Calu3 (cell line): Measurements from ENCODE around the gene YY1. TPM values are rescaled to one million over a fixed set of nuclear protein-coding genes. Genes with fewer than 3 reads are reported as not detected.

Experiments used
- BruUV-seq: library from RNA; stranded (reverse); fragments of 400-500 nt; replicated peaks from 2 replicates; lab custom pipeline; 2021; lab: Mats Ljungman, UMichigan
- CTCF ChIA-PET: fragments of 300-600 bp; sonication (Branson Sonifier 250); formaldehyde crosslinking; loops from one replicate; lab custom pipeline; 2022; ENCODE audit warnings: antibody characterized with exemption; lab: Charles Lee
- DNase-seq: peaks from one replicate; pipeline ENCODE4 v3.0.0; 2022
- H3K27ac Mint-ChIP-seq: one replicate; pipeline ENCODE4 v1.8.0; 2022; ENCODE audit warnings: mixed read lengths; ENCODE audit not compliant: unreplicated experiment
- H3K27me3 Mint-ChIP-seq: one replicate; pipeline ENCODE4 v1.8.0; 2022; ENCODE audit warnings: mixed read lengths; ENCODE audit not compliant: unreplicated experiment
- H3K36me3 Mint-ChIP-seq: one replicate; pipeline ENCODE4 v1.8.0; 2022; ENCODE audit warnings: mild to moderate bottlenecking, moderate library complexity, mixed read lengths; ENCODE audit not compliant: insufficient read depth, unreplicated experiment
- H3K4me1 Mint-ChIP-seq: one replicate; pipeline ENCODE4 v1.8.0; 2022; ENCODE audit warnings: mild to moderate bottlenecking, low read depth, mixed read lengths; ENCODE audit not compliant: unreplicated experiment
- H3K4me3 Mint-ChIP-seq: one replicate; pipeline ENCODE4 v1.8.0; 2022; ENCODE audit warnings: mild to moderate bottlenecking, low read depth, moderate library complexity, mixed read lengths; ENCODE audit not compliant: unreplicated experiment
- H3K9me3 Mint-ChIP-seq: one replicate; pipeline ENCODE4 v1.8.0; 2022; ENCODE audit warnings: low read depth, mixed read lengths; ENCODE audit not compliant: unreplicated experiment
- intact Hi-C: fragments of 100-400 bp; cut with micrococcal nuclease; formaldehyde crosslinking; loops from one replicate; pipeline ENCODE4 v1.10.0; 2022; ENCODE audit not compliant: unreplicated experiment
- total RNA-seq: library from RNA; stranded (reverse); gene quantifications from 2 replicates; pipeline ENCODE4 v1.2.3, GENCODE V29; 2022
- TF ChIP-seq, protein P1 (sequence below): fragments of 200-600 bp; IDR thresholded peaks from one replicate; pipeline ENCODE4 v1.8.0; 2022; ENCODE audit warnings: antibody characterized with exemption; ENCODE audit not compliant: unreplicated experiment

YY1 gene
- total RNA-seq, 1 experiment from 2014 or later = 100.0 TPM

DNA sequence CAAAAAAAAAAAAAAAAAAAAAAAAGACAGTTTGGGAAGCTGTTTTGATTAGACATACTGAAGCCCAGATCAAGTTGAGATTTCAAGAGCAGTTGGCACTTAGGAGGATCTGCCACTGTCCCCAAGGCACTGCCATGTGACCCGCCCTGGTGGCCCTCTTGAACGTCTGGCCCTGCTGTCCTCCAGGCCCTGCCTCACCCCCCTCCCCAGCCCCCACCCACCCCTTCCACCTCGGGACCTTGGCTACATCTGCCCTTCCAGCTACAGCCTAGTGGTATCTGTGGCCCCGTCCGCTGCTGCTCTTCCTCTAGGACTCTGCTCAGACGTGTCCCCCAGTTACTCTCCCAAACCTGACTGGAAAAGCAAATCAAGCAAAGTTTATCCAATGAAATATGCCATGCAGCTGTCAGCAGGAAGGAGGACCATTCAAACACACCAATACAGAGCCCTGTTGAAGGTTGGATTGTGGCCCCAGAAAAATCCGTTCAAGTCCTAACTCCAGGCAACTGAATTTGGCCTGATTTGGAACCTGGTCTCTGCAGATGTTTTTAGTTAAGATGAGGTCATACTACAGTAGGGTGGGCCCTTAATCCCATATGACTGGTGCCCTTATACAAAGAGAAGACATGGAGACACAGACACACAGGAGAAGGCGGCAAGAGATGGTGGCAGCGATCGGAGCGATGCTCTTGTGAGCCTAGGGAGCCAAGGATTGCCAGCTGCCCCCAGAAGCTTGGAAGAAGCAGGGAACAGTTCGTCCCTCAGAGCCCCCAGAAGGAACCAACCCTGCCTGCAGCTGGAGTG, 49.6 kb downstream of the YY1 start:
- no peak for DNase-seq
- H3K36me3 Mint-ChIP-seq = peaks cover 27% of the 10 kb centered on the region
- H3K4me3 Mint-ChIP-seq = no peak overlapping the region
- CTCF ChIA-PET = interaction anchor here (0.5 to 0.6 kb wide), 2 partner anchors 74 to 634 kb away, joined by 3 to 4 read pairs; no protein-coding TSS in a partner anchor
- intact Hi-C loops = no loop called here
- TF ChIP-seq, protein P1, sequence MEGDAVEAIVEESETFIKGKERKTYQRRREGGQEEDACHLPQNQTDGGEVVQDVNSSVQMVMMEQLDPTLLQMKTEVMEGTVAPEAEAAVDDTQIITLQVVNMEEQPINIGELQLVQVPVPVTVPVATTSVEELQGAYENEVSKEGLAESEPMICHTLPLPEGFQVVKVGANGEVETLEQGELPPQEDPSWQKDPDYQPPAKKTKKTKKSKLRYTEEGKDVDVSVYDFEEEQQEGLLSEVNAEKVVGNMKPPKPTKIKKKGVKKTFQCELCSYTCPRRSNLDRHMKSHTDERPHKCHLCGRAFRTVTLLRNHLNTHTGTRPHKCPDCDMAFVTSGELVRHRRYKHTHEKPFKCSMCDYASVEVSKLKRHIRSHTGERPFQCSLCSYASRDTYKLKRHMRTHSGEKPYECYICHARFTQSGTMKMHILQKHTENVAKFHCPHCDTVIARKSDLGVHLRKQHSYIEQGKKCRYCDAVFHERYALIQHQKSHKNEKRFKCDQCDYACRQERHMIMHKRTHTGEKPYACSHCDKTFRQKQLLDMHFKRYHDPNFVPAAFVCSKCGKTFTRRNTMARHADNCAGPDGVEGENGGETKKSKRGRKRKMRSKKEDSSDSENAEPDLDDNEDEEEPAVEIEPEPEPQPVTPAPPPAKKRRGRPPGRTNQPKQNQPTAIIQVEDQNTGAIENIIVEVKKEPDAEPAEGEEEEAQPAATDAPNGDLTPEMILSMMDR = no peak
- BruUV-seq = no TSS peak
- H3K27me3 Mint-ChIP-seq = no peaks in the 10 kb centered on the region
- H3K9me3 Mint-ChIP-seq = no peaks in the 10 kb centered on the region
- H3K4me1 Mint-ChIP-seq = peaks cover 7% of the 10 kb centered on the region
- no peak overlapping the region for H3K27ac Mint-ChIP-seq

DNA sequence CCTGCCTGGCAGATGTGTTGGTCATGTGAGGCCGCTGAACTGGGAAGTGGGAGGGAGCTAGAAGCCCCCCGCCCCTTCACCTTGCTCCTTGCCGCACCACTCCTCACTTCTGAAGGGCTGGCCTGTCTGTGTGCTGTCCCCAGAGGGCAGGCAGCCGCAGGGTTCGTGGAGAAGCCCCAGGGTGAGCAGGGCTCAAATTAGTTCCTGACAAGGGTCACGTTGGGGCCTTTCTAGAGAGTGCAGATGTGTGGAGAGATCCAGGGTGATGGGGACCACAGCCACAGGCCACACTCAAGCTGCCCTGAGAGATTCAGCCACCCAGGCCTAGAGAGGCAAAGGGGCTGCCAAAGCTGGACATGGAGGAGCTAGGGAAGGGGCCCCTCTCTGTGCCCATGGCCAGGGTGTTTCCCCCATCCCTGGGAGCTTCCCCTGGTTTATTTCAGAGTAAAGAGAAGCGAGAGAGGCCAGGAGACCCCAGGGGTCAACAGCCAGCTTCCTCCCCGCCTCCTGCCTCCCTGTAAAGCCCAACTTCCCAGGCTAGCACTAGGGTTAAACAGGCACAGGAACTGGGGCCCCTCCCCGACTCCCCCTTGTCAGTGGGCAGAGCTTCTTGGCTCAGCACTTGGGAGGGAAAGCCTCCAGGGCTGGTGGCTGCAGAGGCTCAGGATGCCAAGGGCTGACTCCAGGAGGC, 51.1 kb downstream of the YY1 start:
- no peaks in the 10 kb centered on the region for H3K9me3 Mint-ChIP-seq
- intact Hi-C loops = no loop called here
- H3K36me3 Mint-ChIP-seq = peaks cover 16% of the 10 kb centered on the region
- TF ChIP-seq, protein P1 = no peak
- H3K4me3 Mint-ChIP-seq = no peak overlapping the region
- no peak for DNase-seq
- no peaks in the 10 kb centered on the region for H3K27me3 Mint-ChIP-seq
- BruUV-seq = no TSS peak
- peaks cover 7% of the 10 kb centered on the region for H3K4me1 Mint-ChIP-seq
- CTCF ChIA-PET = interaction anchor here (0.9 kb wide), 1 partner anchor 10 kb away, joined by 3 read pairs; no protein-coding TSS in a partner anchor
- no peak overlapping the region for H3K27ac Mint-ChIP-seq

DNA sequence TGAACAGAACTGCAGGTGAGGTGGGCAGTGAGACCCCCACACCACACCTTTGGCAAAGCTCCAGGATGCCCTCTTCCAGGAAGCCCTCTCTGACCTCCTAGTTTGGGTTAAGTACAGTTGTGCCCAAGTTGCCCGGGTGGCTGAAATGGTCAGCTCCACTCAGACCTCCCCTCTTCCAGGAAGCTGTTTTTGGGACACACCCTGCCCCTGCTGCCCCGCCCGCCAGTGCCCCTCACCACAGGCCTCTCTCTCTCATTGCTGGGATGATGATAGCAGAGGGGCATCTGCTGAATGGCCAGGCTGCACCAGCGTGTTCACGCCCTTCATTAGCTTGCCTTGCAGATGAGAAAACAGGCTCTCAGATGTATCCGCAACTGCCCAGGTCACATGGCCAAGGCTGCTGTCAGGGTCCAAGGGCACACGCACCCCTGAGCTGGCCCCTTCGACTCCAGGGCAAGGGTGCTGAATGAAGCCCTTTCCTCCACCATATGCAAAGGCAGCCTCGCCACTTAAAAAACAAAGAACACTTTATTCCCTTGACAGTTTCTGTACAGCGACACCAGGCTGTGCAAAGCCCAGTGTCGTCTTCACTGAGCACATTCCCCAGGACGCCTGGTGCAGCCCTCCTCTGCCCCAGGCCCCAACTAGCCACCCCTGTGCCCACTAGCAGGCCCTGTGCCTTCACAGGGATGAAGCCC, 51.8 kb downstream of the YY1 start:
- H3K36me3 Mint-ChIP-seq = peaks cover 10% of the 10 kb centered on the region
- TF ChIP-seq, protein P1 = no peak
- H3K4me3 Mint-ChIP-seq = no peak overlapping the region
- CTCF ChIA-PET = interaction anchor here (0.6 to 0.9 kb wide), 2 partner anchors 8 to 9 kb away, joined by 3 to 4 read pairs; no protein-coding TSS in a partner anchor
- no peaks in the 10 kb centered on the region for H3K27me3 Mint-ChIP-seq
- no peak for DNase-seq
- intact Hi-C loops = no loop called here
- no TSS peak for BruUV-seq
- H3K9me3 Mint-ChIP-seq = no peaks in the 10 kb centered on the region
- peaks cover 7% of the 10 kb centered on the region for H3K4me1 Mint-ChIP-seq
- no peak overlapping the region for H3K27ac Mint-ChIP-seq
